ENCODE results near the gene ST3GAL3. TPM values are rescaled to one million over a fixed set of nuclear protein-coding genes. Genes with fewer than 3 reads are reported as not detected.

Gene ST3GAL3
- total RNA-seq, 1 experiment from 2014 or later, result 8.3 TPM

DNA sequence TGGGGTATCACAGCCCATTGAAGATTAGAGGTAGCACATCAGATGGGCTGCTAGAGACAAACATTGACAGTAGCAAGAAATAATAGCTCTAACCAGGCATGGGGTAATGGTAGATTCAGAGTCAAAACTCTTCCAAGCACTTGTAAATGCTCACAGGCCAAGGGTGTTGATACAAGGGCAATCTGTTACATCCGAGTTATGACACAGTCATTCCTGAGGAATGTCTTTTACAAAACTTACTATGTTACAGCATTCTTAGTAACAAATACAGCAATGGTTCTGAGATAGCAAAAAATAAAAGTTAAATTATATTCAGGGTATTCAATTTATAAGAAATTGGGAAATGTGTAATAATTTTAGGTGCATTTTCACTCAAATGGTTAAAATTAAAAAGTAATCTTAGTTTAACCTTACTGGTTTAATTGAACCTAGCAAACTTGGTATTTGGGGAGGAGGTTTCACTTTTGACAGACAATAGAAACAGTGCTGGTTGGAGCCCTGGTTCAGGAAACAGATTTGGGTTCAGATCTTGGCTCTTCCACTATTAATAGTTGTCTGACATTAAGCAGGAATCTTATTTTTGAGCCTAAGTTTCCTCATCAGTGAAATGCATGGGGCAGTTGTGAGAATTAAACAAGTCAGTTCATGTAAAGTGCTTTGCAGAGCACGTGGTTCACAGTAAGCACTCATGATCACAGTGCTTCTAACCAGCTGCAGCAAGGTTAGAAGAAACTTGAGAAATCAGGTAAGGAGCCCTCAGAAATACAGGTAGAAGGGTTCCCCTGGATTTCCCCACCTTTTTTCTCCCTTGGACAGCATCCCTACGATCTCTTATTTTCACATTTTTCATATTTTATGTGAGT, 4.4 kb downstream of the ST3GAL3 start:
- Histone ChIP-seq H2AFZ (ENCODE audit: low read length) (no peak overlapping the region), H3K9me3 (ENCODE audit: control insufficient read depth, low read depth, low read length) (no peaks in the 10 kb centered on the region)
- peaks cover 2 to 9% (median 6%) of the 10 kb centered on the region in 3 experiments; a peak in 3 of 7 replicates for H3K36me3 Mint-ChIP-seq (ENCODE audit: insufficient read depth in 1 of 3, low read depth in 3 of 3)

More for the DNA sequence above, 4.4 kb downstream of the ST3GAL3 start:
- no peak overlapping the region for H2BK20ac ChIP-seq (ENCODE audit: low read depth, low read length, poor library complexity, severe bottlenecking)
- H2BK15ac ChIP-seq (ENCODE audit: low read depth, low read length), result no peak overlapping the region
- H4K91ac ChIP-seq (ENCODE audit: insufficient read length, low read depth, low read length), result no peak overlapping the region
- TF ChIP-seq, protein P1, sequence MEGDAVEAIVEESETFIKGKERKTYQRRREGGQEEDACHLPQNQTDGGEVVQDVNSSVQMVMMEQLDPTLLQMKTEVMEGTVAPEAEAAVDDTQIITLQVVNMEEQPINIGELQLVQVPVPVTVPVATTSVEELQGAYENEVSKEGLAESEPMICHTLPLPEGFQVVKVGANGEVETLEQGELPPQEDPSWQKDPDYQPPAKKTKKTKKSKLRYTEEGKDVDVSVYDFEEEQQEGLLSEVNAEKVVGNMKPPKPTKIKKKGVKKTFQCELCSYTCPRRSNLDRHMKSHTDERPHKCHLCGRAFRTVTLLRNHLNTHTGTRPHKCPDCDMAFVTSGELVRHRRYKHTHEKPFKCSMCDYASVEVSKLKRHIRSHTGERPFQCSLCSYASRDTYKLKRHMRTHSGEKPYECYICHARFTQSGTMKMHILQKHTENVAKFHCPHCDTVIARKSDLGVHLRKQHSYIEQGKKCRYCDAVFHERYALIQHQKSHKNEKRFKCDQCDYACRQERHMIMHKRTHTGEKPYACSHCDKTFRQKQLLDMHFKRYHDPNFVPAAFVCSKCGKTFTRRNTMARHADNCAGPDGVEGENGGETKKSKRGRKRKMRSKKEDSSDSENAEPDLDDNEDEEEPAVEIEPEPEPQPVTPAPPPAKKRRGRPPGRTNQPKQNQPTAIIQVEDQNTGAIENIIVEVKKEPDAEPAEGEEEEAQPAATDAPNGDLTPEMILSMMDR (conservative IDR thresholded peaks at IDR 0.05), result no peak
- no peak overlapping the region for H3K56ac ChIP-seq (ENCODE audit: insufficient read length, low read depth, low read length)
- no peak overlapping the region for H2BK12ac ChIP-seq (ENCODE audit: insufficient read length, low read depth, low read length)
- no peak overlapping the region for H3K9ac ChIP-seq (ENCODE audit: extremely low read depth, insufficient read length, low read length)
- no peaks in the 10 kb centered on the region for H3K79me1 ChIP-seq (ENCODE audit: insufficient read depth, low read depth, low read length, poor library complexity, severe bottlenecking)
- H3T11ph ChIP-seq (ENCODE audit: low read length), result no peak overlapping the region
- no peak overlapping the region for H3K18ac ChIP-seq (ENCODE audit: insufficient read length, low read depth, low read length)
- no peaks in the 10 kb centered on the region for H4K20me1 ChIP-seq (ENCODE audit: control insufficient read depth, insufficient read depth, insufficient read length)
- H4K5ac ChIP-seq (ENCODE audit: insufficient read length, low read depth, low read length), result no peak overlapping the region
- no peak overlapping the region for H3K27ac Mint-ChIP-seq
- H3K79me2 ChIP-seq (ENCODE audit: insufficient read depth, low read length), result no peaks in the 10 kb centered on the region
- no peaks in the 10 kb centered on the region; the same call in 1 of the 2 replicates for H3K27me3 Mint-ChIP-seq (ENCODE audit: low read depth)
- H2BK120ac ChIP-seq (ENCODE audit: low read depth, low read length, poor library complexity, severe bottlenecking), result no peak overlapping the region
- peaks cover 11% of the 10 kb centered on the region in 2 experiments; a peak in 3 of 4 replicates for H3K4me1 Mint-ChIP-seq
- no CpG with 5 or more reads among the region's 3 CpGs for WGBS (ENCODE audit: extremely low coverage, insufficient read length, low lambda C conversion rate)
- no peak overlapping the region for H2AK5ac ChIP-seq (ENCODE audit: insufficient read length, low read length)
- H3K27ac ChIP-seq (ENCODE audit: insufficient read length, low read depth, low read length), result no peak overlapping the region
- H3K4me2 ChIP-seq (ENCODE audit: insufficient read depth, insufficient read length, low read length), result no peak overlapping the region
- no peak overlapping the region for H3K4ac ChIP-seq (ENCODE audit: low read depth, low read length)
- no peaks in the 10 kb centered on the region for H3K27me3 ChIP-seq (ENCODE audit: insufficient read depth, low read length)
- H3K9me3 Mint-ChIP-seq, result no peaks in the 10 kb centered on the region
- peaks cover 4% of the 10 kb centered on the region for H3K23me2 ChIP-seq (ENCODE audit: insufficient read length, low read depth, low read length, poor library complexity, severe bottlenecking)
- no peaks in the 10 kb centered on the region for H3K4me1 ChIP-seq (ENCODE audit: insufficient read depth, low read length)
- no peak overlapping the region for H4K8ac ChIP-seq (replicated peaks; ENCODE audit: insufficient read length, low read depth, low read length)
- no peak for DNase-seq
- no peak overlapping the region for H3K4me3 Mint-ChIP-seq
- H3K23ac ChIP-seq (ENCODE audit: insufficient read length, low read depth, low read length), result no peak overlapping the region
- no peak overlapping the region for H3K14ac ChIP-seq (ENCODE audit: insufficient read depth, low read length)
- no peak overlapping the region for H2BK5ac ChIP-seq (ENCODE audit: insufficient read length, low read length)
